Testis (tissue), 2 donors: Measurements from ENCODE around the gene FES.

Experiments
- POLR2A ChIP-seq: fragments of 450-650 bp; IDR thresholded peaks from one replicate; pipeline ENCODE4 v1.6.1; 2017; ENCODE audit warnings: antibody characterized with exemption, mild to moderate bottlenecking, moderate library complexity
- TF ChIP-seq, protein P1 (sequence below), 3 experiments: fragments of 450-650 bp in 2 of 3; fragments of 200-600 bp in 1 of 3; sonication (generic) in 1 of 3; IDR thresholded peaks; one replicate each; pipeline ENCODE4 v1.5.1; 2016 to 2019; ENCODE audit warnings: antibody characterized with exemption in 3 of 3, mild to moderate bottlenecking in 2 of 3, moderate library complexity in 1 of 3

DNA sequence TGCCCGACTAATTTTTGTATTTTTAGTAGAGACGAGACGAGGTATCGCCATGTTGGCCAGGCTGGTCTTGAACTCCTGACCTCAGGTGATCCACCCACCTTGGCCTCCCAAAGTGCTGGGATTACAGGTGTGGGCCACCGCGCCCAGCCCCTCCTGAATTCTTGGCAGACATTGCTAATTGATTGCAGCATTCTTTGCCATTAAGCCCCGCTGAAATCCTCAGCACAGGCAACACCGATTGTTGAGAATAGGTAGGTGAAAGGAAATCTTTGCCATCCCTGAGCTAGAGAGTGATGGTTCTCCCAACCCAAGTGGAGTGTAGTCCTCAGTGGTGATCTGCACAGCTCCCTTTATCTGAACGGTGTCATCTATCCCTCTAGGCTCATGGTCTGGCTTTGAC is 20.4 kb downstream of the FES start:
- TF ChIP-seq POLR2A: no peak
- TF ChIP-seq, protein P1, sequence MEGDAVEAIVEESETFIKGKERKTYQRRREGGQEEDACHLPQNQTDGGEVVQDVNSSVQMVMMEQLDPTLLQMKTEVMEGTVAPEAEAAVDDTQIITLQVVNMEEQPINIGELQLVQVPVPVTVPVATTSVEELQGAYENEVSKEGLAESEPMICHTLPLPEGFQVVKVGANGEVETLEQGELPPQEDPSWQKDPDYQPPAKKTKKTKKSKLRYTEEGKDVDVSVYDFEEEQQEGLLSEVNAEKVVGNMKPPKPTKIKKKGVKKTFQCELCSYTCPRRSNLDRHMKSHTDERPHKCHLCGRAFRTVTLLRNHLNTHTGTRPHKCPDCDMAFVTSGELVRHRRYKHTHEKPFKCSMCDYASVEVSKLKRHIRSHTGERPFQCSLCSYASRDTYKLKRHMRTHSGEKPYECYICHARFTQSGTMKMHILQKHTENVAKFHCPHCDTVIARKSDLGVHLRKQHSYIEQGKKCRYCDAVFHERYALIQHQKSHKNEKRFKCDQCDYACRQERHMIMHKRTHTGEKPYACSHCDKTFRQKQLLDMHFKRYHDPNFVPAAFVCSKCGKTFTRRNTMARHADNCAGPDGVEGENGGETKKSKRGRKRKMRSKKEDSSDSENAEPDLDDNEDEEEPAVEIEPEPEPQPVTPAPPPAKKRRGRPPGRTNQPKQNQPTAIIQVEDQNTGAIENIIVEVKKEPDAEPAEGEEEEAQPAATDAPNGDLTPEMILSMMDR (IDR thresholded peaks at IDR 0.05): no peak
